Measurements from ENCODE around the gene XKR7.
A peak's percentile ranks its signal among the peaks of the same experiment; 100 is the strongest.

GRCh38 chr20:32031007-32031958, 63.3 kb downstream of the XKR7 start:
- TF ChIP-seq CTCF (IDR thresholded peaks at IDR 0.05) (peak; percentile 100), EZH2 (IDR thresholded peaks at IDR 0.05; ENCODE audit: borderline replicate concordance, insufficient read depth, low read depth, low read length, poor library complexity, severe bottlenecking) (no peak)

All from B cell (primary cell).